ENCODE measurements around the gene ITFG1.

DNA sequence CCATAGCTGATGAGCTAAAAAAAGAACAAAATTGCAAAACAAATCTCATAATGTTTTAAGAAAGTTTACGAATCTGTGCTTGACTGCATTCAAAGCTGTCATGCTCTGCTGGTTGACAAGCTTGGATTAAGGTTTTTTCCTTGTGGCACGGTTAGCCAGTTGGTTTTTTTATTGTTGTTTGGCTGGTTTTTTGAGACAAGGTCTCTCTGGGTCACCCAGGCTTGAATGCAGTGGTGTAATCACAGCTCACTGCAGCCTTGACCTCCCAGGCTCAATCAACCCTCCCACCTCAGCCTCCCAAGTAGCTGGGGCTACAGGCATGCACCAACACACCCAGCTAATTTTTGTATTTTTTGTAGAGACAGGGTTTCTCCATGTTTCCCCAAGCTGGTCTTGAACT is 45.9 kb upstream of the ITFG1 start:
- TF ChIP-seq, protein P1, sequence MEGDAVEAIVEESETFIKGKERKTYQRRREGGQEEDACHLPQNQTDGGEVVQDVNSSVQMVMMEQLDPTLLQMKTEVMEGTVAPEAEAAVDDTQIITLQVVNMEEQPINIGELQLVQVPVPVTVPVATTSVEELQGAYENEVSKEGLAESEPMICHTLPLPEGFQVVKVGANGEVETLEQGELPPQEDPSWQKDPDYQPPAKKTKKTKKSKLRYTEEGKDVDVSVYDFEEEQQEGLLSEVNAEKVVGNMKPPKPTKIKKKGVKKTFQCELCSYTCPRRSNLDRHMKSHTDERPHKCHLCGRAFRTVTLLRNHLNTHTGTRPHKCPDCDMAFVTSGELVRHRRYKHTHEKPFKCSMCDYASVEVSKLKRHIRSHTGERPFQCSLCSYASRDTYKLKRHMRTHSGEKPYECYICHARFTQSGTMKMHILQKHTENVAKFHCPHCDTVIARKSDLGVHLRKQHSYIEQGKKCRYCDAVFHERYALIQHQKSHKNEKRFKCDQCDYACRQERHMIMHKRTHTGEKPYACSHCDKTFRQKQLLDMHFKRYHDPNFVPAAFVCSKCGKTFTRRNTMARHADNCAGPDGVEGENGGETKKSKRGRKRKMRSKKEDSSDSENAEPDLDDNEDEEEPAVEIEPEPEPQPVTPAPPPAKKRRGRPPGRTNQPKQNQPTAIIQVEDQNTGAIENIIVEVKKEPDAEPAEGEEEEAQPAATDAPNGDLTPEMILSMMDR (IDR thresholded peaks at IDR 0.05): no peak
- no peak for TF ChIP-seq POLR2A (IDR thresholded peaks at IDR 0.05)

Measured in lower leg skin (tissue), 3 donors.